IPS-15b (cell line): ENCODE results near the gene FIGN.

Experiments used
- H3K27me3 ChIP-seq: one replicate; pipeline ENCODE4 v1.6.1; 2013; ENCODE audit warnings: low read length; ENCODE audit not compliant: control insufficient read depth, insufficient read depth
- H3K36me3 ChIP-seq: one replicate; pipeline ENCODE4 v1.6.1; 2013; ENCODE audit warnings: low read length; ENCODE audit not compliant: control insufficient read depth, insufficient read depth
- H3K4me1 ChIP-seq: one replicate; pipeline ENCODE4 v1.6.1; 2013; ENCODE audit warnings: mild to moderate bottlenecking, low read length; ENCODE audit not compliant: control insufficient read depth, insufficient read depth
- H3K4me3 ChIP-seq: one replicate; pipeline ENCODE4 v1.5.1; 2013; ENCODE audit warnings: low read depth, low read length
- H3K9ac ChIP-seq: one replicate; pipeline ENCODE4 v1.6.1; 2013; ENCODE audit warnings: low read depth, mild to moderate bottlenecking, low read length
- H3K9me3 ChIP-seq: one replicate; pipeline ENCODE4 v1.6.1; 2013; ENCODE audit warnings: mild to moderate bottlenecking, low read length; ENCODE audit not compliant: control insufficient read depth, insufficient read depth

Gene FIGN

GRCh38 chr2:163681745-163682144, 54.1 kb downstream of the FIGN start:
- Histone ChIP-seq H3K9ac (no peak overlapping the region), H3K27me3 (no peaks in the 10 kb centered on the region), H3K36me3 (no peaks in the 10 kb centered on the region), H3K4me3 (no peak overlapping the region), H3K9me3 (no peaks in the 10 kb centered on the region), H3K4me1 (no peaks in the 10 kb centered on the region)

DNA sequence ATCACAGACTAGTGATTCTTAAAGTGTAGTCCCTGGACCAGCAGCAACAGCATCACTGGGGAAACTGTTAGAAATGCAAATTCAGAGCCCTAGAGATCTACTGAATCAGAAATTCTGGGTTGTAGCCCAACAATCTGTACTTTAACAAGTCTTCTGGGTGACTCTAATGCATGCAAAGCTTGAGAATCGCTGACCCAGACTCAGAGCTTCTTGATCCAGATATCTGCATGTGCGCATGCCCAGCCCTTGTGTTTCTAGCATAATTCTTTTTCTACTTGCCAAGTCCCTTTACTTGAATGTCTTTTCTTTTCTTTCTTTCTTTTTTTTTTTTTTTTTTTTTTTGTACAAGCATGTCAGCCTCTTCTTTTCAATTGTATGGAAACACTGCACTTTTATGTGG, 60.4 kb downstream of the FIGN start:
- no peaks in the 10 kb centered on the region for H3K27me3 ChIP-seq
- H3K9me3 ChIP-seq: no peaks in the 10 kb centered on the region
- H3K4me1 ChIP-seq: no peaks in the 10 kb centered on the region
- no peak overlapping the region for H3K4me3 ChIP-seq
- H3K36me3 ChIP-seq: no peaks in the 10 kb centered on the region
- H3K9ac ChIP-seq: no peak overlapping the region

DNA sequence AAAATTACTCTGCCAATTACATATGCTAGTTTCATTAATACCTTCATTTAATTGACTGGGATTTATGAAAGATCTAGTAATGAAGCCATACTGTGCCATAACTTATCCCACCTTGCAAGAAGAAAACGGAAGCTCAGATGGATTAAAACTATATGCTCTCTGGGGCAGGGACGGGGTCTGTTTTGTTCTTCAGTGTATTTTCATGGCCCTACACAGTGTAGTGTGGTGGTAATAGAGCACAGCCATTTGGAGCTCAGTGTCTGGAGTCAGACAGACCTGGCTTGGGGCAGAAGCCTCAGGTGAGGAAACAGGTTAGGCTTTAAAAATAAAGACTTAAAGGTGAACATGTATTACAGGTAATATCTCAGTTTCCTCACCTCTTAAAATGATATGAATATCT, 62.3 kb downstream of the FIGN start:
- Histone ChIP-seq H3K4me1 (no peaks in the 10 kb centered on the region), H3K9me3 (no peaks in the 10 kb centered on the region), H3K36me3 (no peaks in the 10 kb centered on the region), H3K4me3 (no peak overlapping the region), H3K9ac (no peak overlapping the region), H3K27me3 (no peaks in the 10 kb centered on the region)

- Histone ChIP-seq H3K4me1 (no peaks in the 10 kb centered on the region), H3K36me3 (no peaks in the 10 kb centered on the region), H3K4me3 (no peak overlapping the region), H3K9me3 (no peaks in the 10 kb centered on the region), H3K9ac (no peak overlapping the region), H3K27me3 (no peaks in the 10 kb centered on the region)
Observed at GRCh38 chr2:163670929-163671328, 64.9 kb downstream of the FIGN start.

DNA sequence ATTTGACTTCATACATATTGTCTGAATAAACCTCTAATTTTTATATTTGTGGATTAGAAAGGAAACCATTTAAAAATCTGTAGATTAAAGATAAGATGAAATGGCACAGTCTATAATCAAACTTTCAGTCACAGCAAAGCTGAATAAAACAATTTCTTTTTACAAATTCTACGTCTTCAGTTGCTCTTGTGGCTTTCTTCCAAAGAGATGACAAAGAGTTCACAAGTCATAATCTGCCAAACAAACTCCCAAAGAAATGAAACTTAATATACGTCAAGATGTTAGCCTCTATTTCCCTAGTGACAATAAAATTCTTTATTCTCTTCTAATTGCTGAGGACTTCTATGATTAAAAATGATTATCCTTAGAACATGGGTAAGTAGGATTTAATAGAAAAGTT, 66.3 kb downstream of the FIGN start:
- H3K4me1 ChIP-seq: no peaks in the 10 kb centered on the region
- H3K9me3 ChIP-seq: no peaks in the 10 kb centered on the region
- H3K4me3 ChIP-seq: no peak overlapping the region
- no peaks in the 10 kb centered on the region for H3K27me3 ChIP-seq
- H3K36me3 ChIP-seq: no peaks in the 10 kb centered on the region
- no peak overlapping the region for H3K9ac ChIP-seq

- Histone ChIP-seq H3K9me3 (no peaks in the 10 kb centered on the region), H3K4me3 (no peak overlapping the region), H3K4me1 (no peaks in the 10 kb centered on the region), H3K27me3 (no peaks in the 10 kb centered on the region), H3K36me3 (no peaks in the 10 kb centered on the region), H3K9ac (no peak overlapping the region)
Observed at GRCh38 chr2:163667064-163667887, 68.5 kb downstream of the FIGN start.

DNA sequence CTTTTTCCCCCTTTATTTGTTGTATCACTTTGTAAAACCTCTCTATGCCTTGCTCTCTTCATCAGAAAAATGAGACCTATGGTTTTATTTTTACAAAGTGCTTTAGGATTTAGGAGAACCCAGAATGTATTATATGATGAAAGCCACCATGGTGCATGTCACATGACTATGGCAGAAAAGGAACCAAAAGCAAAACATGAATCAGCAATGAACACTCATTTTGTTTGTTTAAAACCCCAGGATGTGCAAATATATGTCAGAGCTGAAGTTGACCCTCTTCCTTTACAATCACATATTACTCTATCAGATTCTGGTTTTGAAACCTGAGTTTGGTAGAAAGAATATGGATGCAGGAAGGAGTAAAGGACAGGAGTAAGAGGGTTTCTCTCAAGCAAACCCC, 70.0 kb downstream of the FIGN start:
- Histone ChIP-seq H3K9me3 (no peaks in the 10 kb centered on the region), H3K36me3 (no peaks in the 10 kb centered on the region), H3K4me3 (no peak overlapping the region), H3K4me1 (no peaks in the 10 kb centered on the region), H3K9ac (no peak overlapping the region), H3K27me3 (no peaks in the 10 kb centered on the region)

DNA sequence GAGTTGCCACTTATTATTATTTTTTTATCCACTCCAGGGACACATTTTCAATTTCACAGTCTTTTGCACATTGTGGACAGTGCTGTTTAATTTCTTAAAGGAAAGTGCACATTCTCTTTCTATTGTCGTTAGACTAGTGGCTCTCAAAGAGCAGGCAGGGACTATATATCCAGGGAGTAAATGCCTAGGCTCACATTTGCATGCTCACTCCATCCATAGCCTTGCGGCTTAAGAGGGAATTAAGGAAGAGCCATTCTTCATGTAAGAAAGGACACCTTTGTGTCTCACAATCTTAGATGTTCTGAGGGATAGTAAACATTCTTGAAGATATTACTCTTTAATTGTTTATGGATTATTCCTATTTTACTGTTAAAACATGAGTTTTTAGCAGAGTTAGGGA, 70.8 kb downstream of the FIGN start:
- no peak overlapping the region for H3K4me3 ChIP-seq
- H3K4me1 ChIP-seq: no peaks in the 10 kb centered on the region
- H3K36me3 ChIP-seq: no peaks in the 10 kb centered on the region
- no peak overlapping the region for H3K9ac ChIP-seq
- no peaks in the 10 kb centered on the region for H3K27me3 ChIP-seq
- H3K9me3 ChIP-seq: no peaks in the 10 kb centered on the region

DNA sequence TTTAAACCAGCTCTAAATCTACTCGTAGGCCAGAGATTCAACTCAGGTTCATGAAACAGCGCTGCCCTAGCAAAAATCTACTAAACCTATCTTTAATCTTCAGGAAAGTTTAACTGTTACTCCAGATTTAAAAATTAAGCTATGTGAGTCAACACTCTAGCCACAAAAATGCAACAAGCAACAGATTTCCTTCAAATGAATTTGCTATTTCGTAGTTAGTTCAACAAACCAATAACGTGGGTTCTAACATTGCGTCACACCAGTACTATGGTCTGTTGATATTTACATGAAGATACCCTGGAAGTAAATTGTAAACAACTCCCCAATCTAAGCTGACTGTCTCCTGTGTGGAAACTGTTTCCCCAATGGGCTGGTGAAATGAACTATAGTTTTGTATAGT, 71.2 kb downstream of the FIGN start:
- H3K27me3 ChIP-seq: no peaks in the 10 kb centered on the region
- H3K36me3 ChIP-seq: no peaks in the 10 kb centered on the region
- H3K9ac ChIP-seq: no peak overlapping the region
- no peaks in the 10 kb centered on the region for H3K4me1 ChIP-seq
- H3K4me3 ChIP-seq: no peak overlapping the region
- no peaks in the 10 kb centered on the region for H3K9me3 ChIP-seq

GRCh38 chr2:163662141-163662780, 73.5 kb downstream of the FIGN start:
- no peaks in the 10 kb centered on the region for H3K36me3 ChIP-seq
- peaks cover 6% of the 10 kb centered on the region for H3K4me1 ChIP-seq
- no peaks in the 10 kb centered on the region for H3K9me3 ChIP-seq
- H3K9ac ChIP-seq: no peak overlapping the region
- no peak overlapping the region for H3K4me3 ChIP-seq
- H3K27me3 ChIP-seq: no peaks in the 10 kb centered on the region

DNA sequence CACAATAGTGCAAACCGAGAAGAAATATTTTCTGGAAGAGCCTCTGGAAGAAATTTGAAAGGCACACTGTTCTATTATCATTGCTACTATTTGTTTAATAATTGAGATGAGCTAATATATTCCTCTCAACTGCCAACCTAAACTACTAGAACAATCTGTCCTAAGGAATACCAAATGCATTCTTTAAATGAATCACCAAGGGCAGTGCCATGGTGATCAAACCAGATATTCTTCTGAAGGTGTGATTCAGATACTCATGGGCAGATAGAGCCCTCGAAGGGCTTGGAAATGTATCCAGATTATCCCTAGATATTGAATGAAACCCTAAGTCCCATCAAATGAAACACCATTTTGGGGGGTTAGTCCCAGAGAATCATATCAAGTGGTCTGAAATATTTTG, 76.6 kb downstream of the FIGN start:
- no peak overlapping the region for H3K9ac ChIP-seq
- H3K4me3 ChIP-seq: no peak overlapping the region
- H3K27me3 ChIP-seq: no peaks in the 10 kb centered on the region
- no peaks in the 10 kb centered on the region for H3K9me3 ChIP-seq
- peaks cover 6% of the 10 kb centered on the region for H3K4me1 ChIP-seq
- no peaks in the 10 kb centered on the region for H3K36me3 ChIP-seq

DNA sequence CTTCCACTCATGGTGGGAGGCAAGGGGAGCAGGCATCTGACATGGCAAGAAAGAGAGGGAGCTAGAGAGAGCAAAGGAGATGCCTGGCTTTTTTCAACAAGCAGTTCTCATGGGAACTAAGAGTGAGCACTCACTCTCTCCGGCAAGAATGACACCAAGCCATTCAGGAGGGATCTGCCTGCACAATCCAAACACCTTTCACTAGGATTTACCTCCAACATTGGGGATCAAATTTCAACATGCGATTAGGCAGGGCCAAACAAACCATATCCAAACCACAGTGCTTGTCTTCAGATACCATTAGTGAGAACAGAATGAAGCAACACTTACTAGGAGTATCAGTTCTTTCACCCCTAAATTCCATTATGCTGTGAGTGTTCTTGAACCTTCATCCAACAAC, 77.3 kb downstream of the FIGN start:
- H3K36me3 ChIP-seq: no peaks in the 10 kb centered on the region
- H3K27me3 ChIP-seq: no peaks in the 10 kb centered on the region
- peaks cover 6% of the 10 kb centered on the region for H3K4me1 ChIP-seq
- no peak overlapping the region for H3K4me3 ChIP-seq
- no peak overlapping the region for H3K9ac ChIP-seq
- no peaks in the 10 kb centered on the region for H3K9me3 ChIP-seq
